HTERT RPE-1 (cell line): ENCODE measurements around the gene EDC3.
"Not testable (repeated sequence)": the region's sequence is repeated elsewhere in the genome, so short reads cannot be mapped to it uniquely, and the experiment has no call there.

ENCODE experiments used
- in situ Hi-C: fragments of 300-500 bp; cut with MboI; formaldehyde crosslinking; loops from 4 replicates; pipeline ENCODE4 v1.14.3; 2020; ENCODE audit warnings: low sequenced_read_pairs

EDC3 gene

GRCh38 chr15:74710319-74711094, 14.7 kb upstream of the EDC3 start:
- in situ Hi-C loops: no loop called here

GRCh38 chr15:74709892-74710291, 14.1 kb upstream of the EDC3 start:
- in situ Hi-C loops: no loop called here

GRCh38 chr15:74709011-74709410, 13.2 kb upstream of the EDC3 start:
- in situ Hi-C loops: no loop called here

GRCh38 chr15:74696808-74697207, 984 bp upstream of the EDC3 start:
- in situ Hi-C loops: no loop called here

- in situ Hi-C loops: no loop called here
Observed at GRCh38 chr15:74696398-74696729, 540 bp upstream of the EDC3 start.

GRCh38 chr15:74692327-74692726, 3.5 kb downstream of the EDC3 start:
- in situ Hi-C loops: no loop called here

GRCh38 chr15:74683758-74684157, 12.1 kb downstream of the EDC3 start:
- in situ Hi-C loops: no loop called here

GRCh38 chr15:74682954-74683353, 12.9 kb downstream of the EDC3 start:
- in situ Hi-C loops: no loop called here

- in situ Hi-C loops: no loop called here
Observed at GRCh38 chr15:74680456-74680855, 15.4 kb downstream of the EDC3 start.

GRCh38 chr15:74676801-74677200, 19.0 kb downstream of the EDC3 start:
- in situ Hi-C loops: no loop called here

GRCh38 chr15:74674161-74674560, 21.7 kb downstream of the EDC3 start:
- in situ Hi-C loops: no loop called here

- in situ Hi-C loops: no loop called here
Observed at GRCh38 chr15:74669627-74670026, 26.2 kb downstream of the EDC3 start.

- in situ Hi-C loops: no loop called here
Observed at GRCh38 chr15:74667975-74668374, 27.8 kb downstream of the EDC3 start.

- in situ Hi-C loops: no loop called here
Observed at GRCh38 chr15:74664670-74665069, 31.2 kb downstream of the EDC3 start.

GRCh38 chr15:74664028-74664616, 31.7 kb downstream of the EDC3 start:
- in situ Hi-C loops: no loop called here

GRCh38 chr15:74663303-74664027, 32.4 kb downstream of the EDC3 start:
- in situ Hi-C loops: no loop called here

- in situ Hi-C loops: no loop called here
Observed at GRCh38 chr15:74662064-74662860, 33.6 kb downstream of the EDC3 start.

- in situ Hi-C loops: not testable (repeated sequence)
Observed at GRCh38 chr15:74661280-74661679, 34.5 kb downstream of the EDC3 start.

- in situ Hi-C loops: no loop called here
Observed at GRCh38 chr15:74657846-74658245, 38.0 kb downstream of the EDC3 start.

- in situ Hi-C loops: no loop called here
Observed at GRCh38 chr15:74656935-74657535, 38.8 kb downstream of the EDC3 start.

- in situ Hi-C loops: no loop called here
Observed at GRCh38 chr15:74655424-74655823, 40.4 kb downstream of the EDC3 start.
